Kidney (tissue), 14 donors: ENCODE results near the gene GNAI3. TPM values are rescaled to one million over a fixed set of nuclear protein-coding genes. Genes with fewer than 3 reads are reported as not detected.

Source experiments
- DNase-seq, 5 donors: peaks; one replicate each; pipeline ENCODE4 v3.0.0-alpha.2; 2013 to 2020
- FAIRE-seq: peaks from 2 replicates; lab custom pipeline; 2012; peaks lifted over from hg19 to GRCh38; lab: Jason Lieb, UNC
- H3K27ac ChIP-seq, 2 donors: one replicate each; pipeline ENCODE4 v1.7.0; 2013; ENCODE audit warnings: low read depth in 2 of 2, low read length in 2 of 2, inconsistent platforms in 1 of 2
- H3K27me3 ChIP-seq: one replicate; pipeline ENCODE4 v1.7.1; 2013; ENCODE audit warnings: low read length, inconsistent platforms; ENCODE audit not compliant: control insufficient read depth, insufficient read depth
- H3K36me3 ChIP-seq, 3 donors: one replicate each; pipeline versions ENCODE4 v1.7.0 to v1.7.1; 2013; ENCODE audit warnings: low read length in 3 of 3, control low read depth in 1 of 3, inconsistent platforms in 1 of 3; ENCODE audit not compliant: insufficient read depth in 3 of 3, control insufficient read depth in 2 of 3
- H3K4me1 ChIP-seq, 3 donors: one replicate each; pipeline versions ENCODE4 v1.7.0 to v1.7.1; 2013; ENCODE audit warnings: low read length in 3 of 3, inconsistent platforms in 1 of 3, low read depth in 1 of 3; ENCODE audit not compliant: control insufficient read depth in 2 of 3, insufficient read depth in 2 of 3
- H3K4me3 ChIP-seq, 3 donors: one replicate each; pipeline versions ENCODE4 v1.7.0 to v1.8.1; 2013; ENCODE audit warnings: low read length in 3 of 3, control low read depth in 1 of 3, inconsistent platforms in 1 of 3
- H3K9ac ChIP-seq, 3 donors: one replicate each; pipeline versions ENCODE4 v1.7.0 to v1.7.1; 2013; ENCODE audit warnings: low read length in 3 of 3, control low read depth in 1 of 3, inconsistent platforms in 1 of 3
- H3K9me3 ChIP-seq, 3 donors: one replicate each; pipeline versions ENCODE4 v1.7.0 to v1.7.1; 2013; ENCODE audit warnings: low read length in 3 of 3, control low read depth in 1 of 3, inconsistent platforms in 1 of 3; ENCODE audit not compliant: control insufficient read depth in 2 of 3, insufficient read depth in 1 of 3
- intact Hi-C: fragments of 100-400 bp; cut with DNase I; formaldehyde crosslinking; loops from one replicate; pipeline ENCODE4 v1.11.1; 2022
- polyA plus RNA-seq: library from polyadenylated mRNA; stranded (reverse); fragments of 350-450 nt; fragmentation: Illumina TruSeq; extraction: RNeasy Lipid Tissue Mini Kit (QIAGEN cat#74804); gene quantifications from one replicate; pipeline ENCODE4 v1.2.3, GENCODE V29; 2014; ENCODE audit warnings: low read depth, low replicate concordance; ENCODE audit not compliant: insufficient read depth
- total RNA-seq: library from RNA; stranded (reverse); fragmentation: NEBNext Ultra II Directional; extraction: Animal tissue kit (Norgen Biotek cat#: 25700); gene quantifications from one replicate; pipeline ENCODE4 v1.2.1, GENCODE V29; 2021
- TF ChIP-seq, protein P1 (sequence below): IDR thresholded peaks from 3 replicates; pipeline ENCODE4 v1.5.1; 2012; ENCODE audit warnings: mild to moderate bottlenecking, moderate library complexity, borderline replicate concordance; ENCODE audit not compliant: insufficient read depth; ENCODE audit errors: extremely low read depth
- donor health status: control.
- donor health status: control.
- donor health status: control.
- donor health status: control.
- donor health status: control.
- donor health status: DM: yes; HTN: yes; CAD: no.
- donor health status: Normal renal cell carcinoma (clear cell type).

Gene GNAI3
- total and polyA plus RNA-seq, 2 donors from 2014 or later = 4.2 to 8.0 TPM

DNA sequence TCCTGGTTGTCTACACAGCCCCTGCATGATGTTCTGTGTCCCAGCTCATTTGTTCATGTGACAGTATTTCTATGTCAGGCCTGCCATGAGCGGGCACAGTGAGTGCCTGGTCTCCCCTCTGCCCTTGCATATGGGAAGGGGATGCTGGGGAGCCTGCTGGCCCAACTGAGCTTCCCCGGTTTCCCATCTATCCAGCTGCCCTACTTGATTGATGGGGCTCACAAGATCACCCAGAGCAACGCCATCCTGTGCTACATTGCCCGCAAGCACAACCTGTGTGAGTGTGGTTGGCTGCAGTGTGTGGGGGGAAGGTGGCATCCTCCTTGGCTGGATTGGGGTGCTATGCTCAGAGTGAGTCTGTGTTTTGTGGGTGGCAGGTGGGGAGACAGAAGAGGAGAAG lies 109.0 kb downstream of the GNAI3 start:
- Histone ChIP-seq H3K4me3 (no peak overlapping the region), H3K27ac (no peak overlapping the region), H3K9ac (peak overlapping the region in 1 of 3 donors; percentile 65), H3K9me3 (no peaks in the 10 kb centered on the region), H3K36me3 (peaks cover 0 to 15% (median 4%) of the 10 kb centered on the region in 3 donors), H3K27me3 (no peaks in the 10 kb centered on the region), H3K4me1 (peaks cover 0 to 27% (median 12%) of the 10 kb centered on the region in 3 donors)
- intact Hi-C loops = no loop called here
- no peak for FAIRE-seq
- DNase-seq = no peak
- TF ChIP-seq, protein P1, sequence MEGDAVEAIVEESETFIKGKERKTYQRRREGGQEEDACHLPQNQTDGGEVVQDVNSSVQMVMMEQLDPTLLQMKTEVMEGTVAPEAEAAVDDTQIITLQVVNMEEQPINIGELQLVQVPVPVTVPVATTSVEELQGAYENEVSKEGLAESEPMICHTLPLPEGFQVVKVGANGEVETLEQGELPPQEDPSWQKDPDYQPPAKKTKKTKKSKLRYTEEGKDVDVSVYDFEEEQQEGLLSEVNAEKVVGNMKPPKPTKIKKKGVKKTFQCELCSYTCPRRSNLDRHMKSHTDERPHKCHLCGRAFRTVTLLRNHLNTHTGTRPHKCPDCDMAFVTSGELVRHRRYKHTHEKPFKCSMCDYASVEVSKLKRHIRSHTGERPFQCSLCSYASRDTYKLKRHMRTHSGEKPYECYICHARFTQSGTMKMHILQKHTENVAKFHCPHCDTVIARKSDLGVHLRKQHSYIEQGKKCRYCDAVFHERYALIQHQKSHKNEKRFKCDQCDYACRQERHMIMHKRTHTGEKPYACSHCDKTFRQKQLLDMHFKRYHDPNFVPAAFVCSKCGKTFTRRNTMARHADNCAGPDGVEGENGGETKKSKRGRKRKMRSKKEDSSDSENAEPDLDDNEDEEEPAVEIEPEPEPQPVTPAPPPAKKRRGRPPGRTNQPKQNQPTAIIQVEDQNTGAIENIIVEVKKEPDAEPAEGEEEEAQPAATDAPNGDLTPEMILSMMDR = no peak

DNA sequence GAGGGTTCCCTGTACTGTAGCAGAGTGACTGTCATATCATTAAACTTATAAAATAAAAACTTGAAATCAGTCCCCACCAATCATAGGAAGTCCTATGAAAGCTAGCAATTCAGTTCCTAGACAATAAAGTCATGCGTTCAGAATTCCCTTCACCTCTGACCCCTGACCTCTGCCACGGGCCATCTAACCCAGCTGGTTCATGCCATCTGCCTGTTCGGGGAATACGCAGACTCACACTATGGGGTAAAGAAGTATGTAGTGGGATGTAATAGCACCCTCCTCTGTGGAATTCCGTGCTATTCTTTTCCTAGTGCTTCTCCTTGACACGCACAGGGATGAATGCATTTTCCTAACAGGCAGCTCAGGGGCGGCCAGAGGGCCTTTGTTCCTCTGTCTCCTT lies 109.6 kb downstream of the GNAI3 start:
- intact Hi-C loops = no loop called here
- no peak for DNase-seq
- TF ChIP-seq, protein P1 = no peak
- Histone ChIP-seq H3K4me3 (no peak overlapping the region), H3K27ac (peak overlapping the region in 1 of 2 donors; percentile 17), H3K36me3 (peaks cover 0 to 15% (median 4%) of the 10 kb centered on the region in 3 donors), H3K27me3 (no peaks in the 10 kb centered on the region), H3K9me3 (no peaks in the 10 kb centered on the region), H3K9ac (no peak overlapping the region), H3K4me1 (peaks cover 0 to 27% (median 12%) of the 10 kb centered on the region in 3 donors)
- no peak for FAIRE-seq

DNA sequence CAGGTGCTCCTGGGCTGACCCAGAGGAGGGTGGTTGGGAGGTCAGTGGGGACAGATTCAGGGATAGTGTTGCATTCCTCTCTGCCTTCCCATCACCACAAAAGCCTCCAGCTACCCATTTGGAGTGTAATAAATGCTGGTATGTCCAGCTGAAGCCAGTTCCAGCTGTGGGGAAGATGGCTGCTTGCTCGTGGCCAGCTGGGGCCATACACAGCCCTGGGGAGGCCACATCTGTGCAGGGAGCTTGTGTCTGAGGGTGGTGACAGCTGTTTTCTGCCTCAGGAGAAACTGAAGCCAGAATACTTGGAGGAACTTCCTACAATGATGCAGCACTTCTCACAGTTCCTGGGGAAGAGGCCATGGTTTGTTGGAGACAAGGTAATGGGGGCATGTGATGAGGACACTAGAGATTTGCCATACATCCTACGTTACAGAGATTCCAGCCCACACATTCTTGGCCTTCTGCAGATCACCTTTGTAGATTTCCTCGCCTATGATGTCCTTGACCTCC lies 110.2 kb downstream of the GNAI3 start:
- TF ChIP-seq, protein P1 = no peak
- Histone ChIP-seq H3K9me3 (no peaks in the 10 kb centered on the region), H3K4me1 (peaks cover 0 to 27% (median 12%) of the 10 kb centered on the region in 3 donors), H3K27ac (peak overlapping the region in 1 of 2 donors; percentile 17), H3K9ac (no peak overlapping the region), H3K4me3 (no peak overlapping the region), H3K27me3 (no peaks in the 10 kb centered on the region), H3K36me3 (peaks cover 0 to 15% (median 4%) of the 10 kb centered on the region in 3 donors)
- intact Hi-C loops = no loop called here
- DNase-seq (no peak), FAIRE-seq (no peak)
